Measurements from ENCODE around the gene BAZ1A. TPM values are rescaled to one million over a fixed set of nuclear protein-coding genes. Genes with fewer than 3 reads are reported as not detected.

BAZ1A gene
- total RNA-seq, 1 donor from 2014 or later, result 35.9 TPM

GRCh38 chr14:34911209-34912150, 36.3 kb upstream of the BAZ1A start:
- no peaks in the 10 kb centered on the region for H3K27me3 ChIP-seq
- H3K4me3 ChIP-seq, result no peak overlapping the region
- no peak for TF ChIP-seq CTCF (IDR thresholded peaks at IDR 0.05)
- no peaks in the 10 kb centered on the region for H3K4me1 ChIP-seq
- ATAC-seq (no peak), DNase-seq (no peak)
- H3K27ac ChIP-seq, result no peak overlapping the region
- intact Hi-C loops (cut with DNase I), result no loop called here
- H3K36me3 ChIP-seq, result no peaks in the 10 kb centered on the region
- no peaks in the 10 kb centered on the region for H3K9me3 ChIP-seq

- intact Hi-C loops (cut with DNase I), result no loop called here
- Histone ChIP-seq H3K27me3 (no peaks in the 10 kb centered on the region), H3K27ac (no peak overlapping the region), H3K9me3 (no peaks in the 10 kb centered on the region), H3K4me1 (no peaks in the 10 kb centered on the region), H3K36me3 (no peaks in the 10 kb centered on the region), H3K4me3 (no peak overlapping the region)
- no peak for TF ChIP-seq CTCF (IDR thresholded peaks at IDR 0.05)
- ATAC-seq (no peak), DNase-seq (no peak)
These were observed 31.1 kb upstream of the BAZ1A start for GRCh38 chr14:34906287-34906686.

- Histone ChIP-seq H3K4me1 (no peaks in the 10 kb centered on the region), H3K27ac (no peak overlapping the region), H3K27me3 (no peaks in the 10 kb centered on the region), H3K4me3 (no peak overlapping the region), H3K9me3 (no peaks in the 10 kb centered on the region), H3K36me3 (no peaks in the 10 kb centered on the region)
- no peak for DNase-seq
- TF ChIP-seq CTCF (IDR thresholded peaks at IDR 0.05), result no peak
- no peak for ATAC-seq
- intact Hi-C loops (cut with DNase I), result no loop called here
These were observed 20.1 kb upstream of the BAZ1A start for GRCh38 chr14:34895277-34895676.

GRCh38 chr14:34890937-34891336, 15.8 kb upstream of the BAZ1A start:
- TF ChIP-seq CTCF (IDR thresholded peaks at IDR 0.05), result no peak
- no peak overlapping the region for H3K4me3 ChIP-seq
- H3K9me3 ChIP-seq, result no peaks in the 10 kb centered on the region
- H3K27ac ChIP-seq, result no peak overlapping the region
- H3K36me3 ChIP-seq, result no peaks in the 10 kb centered on the region
- H3K27me3 ChIP-seq, result no peaks in the 10 kb centered on the region
- intact Hi-C loops (cut with DNase I), result no loop called here
- DNase-seq, result no peak
- H3K4me1 ChIP-seq, result no peaks in the 10 kb centered on the region
- ATAC-seq, result no peak

GRCh38 chr14:34888186-34888585, 13.0 kb upstream of the BAZ1A start:
- DNase-seq (no peak), ATAC-seq (no peak)
- H3K4me3 ChIP-seq, result no peak overlapping the region
- H3K36me3 ChIP-seq, result no peaks in the 10 kb centered on the region
- no peak overlapping the region for H3K27ac ChIP-seq
- H3K27me3 ChIP-seq, result no peaks in the 10 kb centered on the region
- TF ChIP-seq CTCF (IDR thresholded peaks at IDR 0.05), result no peak
- no peaks in the 10 kb centered on the region for H3K4me1 ChIP-seq
- intact Hi-C loops (cut with DNase I), result no loop called here
- no peaks in the 10 kb centered on the region for H3K9me3 ChIP-seq
